ENCODE results near the gene FOXL3. TPM values are rescaled to one million over a fixed set of nuclear protein-coding genes. Genes with fewer than 3 reads are reported as not detected.
A peak's percentile ranks its signal among the peaks of the same experiment; 100 is the strongest.

The FOXL3 gene
- total and polyA plus RNA-seq, 2 donors from 2014 or later: not detected

GRCh38 chr7:244974-245373, 45.0 kb upstream of the FOXL3 start:
- no peak for TF ChIP-seq CTCF (IDR thresholded peaks at IDR 0.05; ENCODE audit: borderline replicate concordance, extremely low read depth, insufficient read depth)
- no peaks in the 10 kb centered on the region for H3K27me3 ChIP-seq (ENCODE audit: control insufficient read depth, insufficient read depth, low read length)
- DNase-seq: peak in 1 of 5 donors; percentile 60
- no peak overlapping the region for H3K9ac ChIP-seq (ENCODE audit: low read length in 3 of 3)
- no peak for FAIRE-seq
- H3K36me3 ChIP-seq (ENCODE audit: control insufficient read depth in 2 of 3, insufficient read depth in 3 of 3, low read length in 3 of 3): peaks cover 0 to 26% (median 2%) of the 10 kb centered on the region in 3 donors
- intact Hi-C loops (cut with DNase I): no loop called here
- peak overlapping the region in 1 of 2 donors; percentile 49 for H3K27ac ChIP-seq (ENCODE audit: low read depth in 2 of 2, low read length in 2 of 2)
- peaks cover 0 to 2% (median 0%) of the 10 kb centered on the region in 3 donors for H3K9me3 ChIP-seq (ENCODE audit: control insufficient read depth in 2 of 3, insufficient read depth in 1 of 3, low read length in 3 of 3)
- H3K4me3 ChIP-seq (ENCODE audit: low read length in 3 of 3): no peak overlapping the region
- H3K4me1 ChIP-seq (ENCODE audit: control insufficient read depth in 2 of 3, insufficient read depth in 2 of 3, low read depth in 1 of 3, low read length in 3 of 3): peaks cover 0 to 16% (median 7%) of the 10 kb centered on the region in 3 donors

- Histone ChIP-seq H3K9ac (ENCODE audit: low read length in 3 of 3) (no peak overlapping the region), H3K27ac (ENCODE audit: low read depth in 2 of 2, low read length in 2 of 2) (peak overlapping the region in 1 of 2 donors; percentile 49), H3K4me3 (ENCODE audit: low read length in 3 of 3) (no peak overlapping the region), H3K27me3 (ENCODE audit: control insufficient read depth, insufficient read depth, low read length) (no peaks in the 10 kb centered on the region), H3K4me1 (ENCODE audit: control insufficient read depth in 2 of 3, insufficient read depth in 2 of 3, low read depth in 1 of 3, low read length in 3 of 3) (peaks cover 0 to 12% (median 7%) of the 10 kb centered on the region in 3 donors), H3K9me3 (ENCODE audit: control insufficient read depth in 2 of 3, insufficient read depth in 1 of 3, low read length in 3 of 3) (no peaks in the 10 kb centered on the region), H3K36me3 (ENCODE audit: control insufficient read depth in 2 of 3, insufficient read depth in 3 of 3, low read length in 3 of 3) (peaks cover 0 to 33% (median 5%) of the 10 kb centered on the region in 3 donors)
- FAIRE-seq (no peak), DNase-seq (no peak)
- TF ChIP-seq CTCF (IDR thresholded peaks at IDR 0.05; ENCODE audit: borderline replicate concordance, extremely low read depth, insufficient read depth): no peak
- intact Hi-C loops (cut with DNase I): no loop called here
Observed at GRCh38 chr7:245574-246295, 44.2 kb upstream of the FOXL3 start.

GRCh38 chr7:246451-246850, 43.5 kb upstream of the FOXL3 start:
- Histone ChIP-seq H3K4me3 (ENCODE audit: low read length in 3 of 3) (no peak overlapping the region), H3K4me1 (ENCODE audit: control insufficient read depth in 2 of 3, insufficient read depth in 2 of 3, low read depth in 1 of 3, low read length in 3 of 3) (peaks cover 0 to 4% (median 3%) of the 10 kb centered on the region in 3 donors), H3K9ac (ENCODE audit: low read length in 3 of 3) (no peak overlapping the region), H3K9me3 (ENCODE audit: control insufficient read depth in 2 of 3, insufficient read depth in 1 of 3, low read length in 3 of 3) (no peaks in the 10 kb centered on the region), H3K36me3 (ENCODE audit: control insufficient read depth in 2 of 3, insufficient read depth in 3 of 3, low read length in 3 of 3) (peaks cover 0 to 38% (median 8%) of the 10 kb centered on the region in 3 donors), H3K27me3 (ENCODE audit: control insufficient read depth, insufficient read depth, low read length) (no peaks in the 10 kb centered on the region), H3K27ac (ENCODE audit: low read depth in 2 of 2, low read length in 2 of 2) (no peak overlapping the region)
- TF ChIP-seq CTCF (IDR thresholded peaks at IDR 0.05; ENCODE audit: borderline replicate concordance, extremely low read depth, insufficient read depth): no peak
- FAIRE-seq: no peak
- no peak for DNase-seq
- intact Hi-C loops (cut with DNase I): no loop called here

Data from kidney (tissue), 14 donors.